ENCODE data around the gene GPR39.
"Not testable (repeated sequence)": the region's sequence is repeated elsewhere in the genome, so short reads cannot be mapped to it uniquely, and the experiment has no call there.

Gene GPR39

GRCh38 chr2:132416723-132417395 is at the start of gene GPR39:
GPR39 (plus strand) TSS chr2:132416805.
- DNase-seq = no peak

- no peak for DNase-seq
Measured at GRCh38 chr2:132368191-132368590, 48.4 kb upstream of the GPR39 start.

GRCh38 chr2:132372276-132372675 is 44.3 kb upstream of the GPR39 start:
- DNase-seq = no peak

GRCh38 chr2:132373391-132374135 is 43.0 kb upstream of the GPR39 start:
- no peak for DNase-seq

GRCh38 chr2:132374151-132374550 is 42.5 kb upstream of the GPR39 start:
- DNase-seq = no peak

- no peak for DNase-seq
Measured at GRCh38 chr2:132374551-132374950, 42.1 kb upstream of the GPR39 start.

GRCh38 chr2:132374961-132375360 is 41.6 kb upstream of the GPR39 start:
- DNase-seq = no peak

GRCh38 chr2:132381376-132381775 is 35.2 kb upstream of the GPR39 start:
- DNase-seq = no peak

- DNase-seq = no peak
Measured at GRCh38 chr2:132383956-132384355, 32.6 kb upstream of the GPR39 start.

GRCh38 chr2:132384491-132385151 is 32.0 kb upstream of the GPR39 start:
- no peak for DNase-seq

GRCh38 chr2:132387126-132387525 is 29.5 kb upstream of the GPR39 start:
- DNase-seq = no peak

GRCh38 chr2:132390076-132390475 is 26.5 kb upstream of the GPR39 start:
- DNase-seq = no peak

GRCh38 chr2:132391378-132391777 is 25.2 kb upstream of the GPR39 start:
- no peak for DNase-seq

GRCh38 chr2:132392221-132392620 is 24.4 kb upstream of the GPR39 start:
- DNase-seq = no peak

GRCh38 chr2:132392879-132393278 is 23.7 kb upstream of the GPR39 start:
- DNase-seq = no peak

GRCh38 chr2:132397042-132397441 is 19.6 kb upstream of the GPR39 start:
- not testable (repeated sequence) for DNase-seq

- DNase-seq = no peak
Measured at GRCh38 chr2:132400169-132400900, 16.3 kb upstream of the GPR39 start.

- DNase-seq = no peak
Measured at GRCh38 chr2:132400901-132401240, 15.7 kb upstream of the GPR39 start.

GRCh38 chr2:132401326-132401725 is 15.3 kb upstream of the GPR39 start:
- DNase-seq = no peak

- DNase-seq = no peak
Measured at GRCh38 chr2:132403146-132403545, 13.5 kb upstream of the GPR39 start.

- DNase-seq = no peak
Measured at GRCh38 chr2:132404056-132404455, 12.5 kb upstream of the GPR39 start.

- DNase-seq = no peak
Measured at GRCh38 chr2:132407784-132408183, 8.8 kb upstream of the GPR39 start.

- no peak for DNase-seq
Measured at GRCh38 chr2:132412021-132412420, 4.6 kb upstream of the GPR39 start.
